ENCODE measurements around the gene ACTR1B. TPM values are rescaled to one million over a fixed set of nuclear protein-coding genes. Genes with fewer than 3 reads are reported as not detected.

ACTR1B gene
- total RNA-seq, 4 donors from 2014 or later: 53.5 to 76.1 (median 56.5) TPM

GRCh38 chr2:97659256-97660043 is 4.4 kb downstream of the ACTR1B start:
- H3K4me1 ChIP-seq: peaks cover 23 to 26% of the 10 kb centered on the region in 2 donors
- H3K4me3 ChIP-seq: no peak overlapping the region
- H3K27me3 ChIP-seq: no peaks in the 10 kb centered on the region
- ATAC-seq (no peak), DNase-seq (no peak)
- no peak overlapping the region for H3K27ac ChIP-seq
- peaks cover 0 to 46% of the 10 kb centered on the region in 2 donors for H3K36me3 ChIP-seq
- TF ChIP-seq CTCF (IDR thresholded peaks at IDR 0.05 in 4 of 5, conservative IDR thresholded peaks at IDR 0.05 in 1 of 5) (no peak), POLR2A (IDR thresholded peaks at IDR 0.05) (no peak)
- intact Hi-C loops (cut with DNase I; ENCODE audit: low total_unique reads): no loop called here
- in situ Hi-C loops (cut with MboI; ENCODE audit: low sequenced_read_pairs in 4 of 4): loop anchor here in 1 of 4 donors (25.0 kb wide), 1 partner anchor 1122 kb away; the partner anchor contains the start of gene ARID5A
- no peaks in the 10 kb centered on the region for H3K9me3 ChIP-seq

GRCh38 chr2:97658691-97659157 is 5.1 kb downstream of the ACTR1B start:
- peaks cover 0 to 46% of the 10 kb centered on the region in 2 donors for H3K36me3 ChIP-seq
- intact Hi-C loops (cut with DNase I; ENCODE audit: low total_unique reads): no loop called here
- in situ Hi-C loops (cut with MboI; ENCODE audit: low sequenced_read_pairs in 4 of 4): loop anchor here in 1 of 4 donors (25.0 kb wide), 1 partner anchor 1121 kb away; the partner anchor contains the start of gene ARID5A

GRCh38 chr2:97657986-97658690 is 5.7 kb downstream of the ACTR1B start:
- H3K36me3 ChIP-seq: peaks cover 0 to 46% of the 10 kb centered on the region in 2 donors
- H3K27ac ChIP-seq: no peak overlapping the region
- in situ Hi-C loops (cut with MboI; ENCODE audit: low sequenced_read_pairs in 4 of 4) (loop anchor here in 1 of 4 donors (25.0 kb wide), 1 partner anchor 1121 kb away; the partner anchor contains the start of gene ARID5A), intact Hi-C loops (cut with DNase I; ENCODE audit: low total_unique reads) (no loop called here)
- no peaks in the 10 kb centered on the region for H3K27me3 ChIP-seq
- no peak overlapping the region for H3K4me3 ChIP-seq
- no peak for TF ChIP-seq POLR2A (IDR thresholded peaks at IDR 0.05)
- TF ChIP-seq CTCF (IDR thresholded peaks at IDR 0.05 in 4 of 5, conservative IDR thresholded peaks at IDR 0.05 in 1 of 5): no peak
- H3K9me3 ChIP-seq: no peaks in the 10 kb centered on the region
- peaks cover 23 to 26% of the 10 kb centered on the region in 2 donors for H3K4me1 ChIP-seq
- ATAC-seq: no peak
- no peak for DNase-seq

More at GRCh38 chr2:97658691-97659157, 5.1 kb downstream of the ACTR1B start:
- no peak for ATAC-seq
- H3K27ac ChIP-seq: no peak overlapping the region
- no peak for DNase-seq
- no peak overlapping the region for H3K4me3 ChIP-seq
- no peaks in the 10 kb centered on the region for H3K27me3 ChIP-seq
- TF ChIP-seq POLR2A (IDR thresholded peaks at IDR 0.05) (no peak), CTCF (IDR thresholded peaks at IDR 0.05 in 4 of 5, conservative IDR thresholded peaks at IDR 0.05 in 1 of 5) (no peak)
- H3K9me3 ChIP-seq: no peaks in the 10 kb centered on the region
- H3K4me1 ChIP-seq: peaks cover 23 to 26% of the 10 kb centered on the region in 2 donors

- Histone ChIP-seq H3K36me3 (peaks cover 0 to 46% of the 10 kb centered on the region in 2 donors), H3K4me1 (peaks cover 13 to 15% of the 10 kb centered on the region in 2 donors), H3K9me3 (no peaks in the 10 kb centered on the region), H3K4me3 (no peak overlapping the region), H3K27ac (no peak overlapping the region), H3K27me3 (no peaks in the 10 kb centered on the region)
- TF ChIP-seq CTCF (IDR thresholded peaks at IDR 0.05 in 4 of 5, conservative IDR thresholded peaks at IDR 0.05 in 1 of 5) (no peak), POLR2A (IDR thresholded peaks at IDR 0.05) (no peak)
- intact Hi-C loops (cut with DNase I; ENCODE audit: low total_unique reads) (no loop called here), in situ Hi-C loops (cut with MboI; ENCODE audit: low sequenced_read_pairs in 4 of 4) (loop anchor here in 1 of 4 donors (25.0 kb wide), 1 partner anchor 1120 kb away; the partner anchor contains the start of gene ARID5A)
- no peak for DNase-seq
- no peak for ATAC-seq
Measured at GRCh38 chr2:97656905-97657587, 6.8 kb downstream of the ACTR1B start.
